ENCODE results near the gene BET1L.
"Not testable (repeated sequence)": the region's sequence is repeated elsewhere in the genome, so short reads cannot be mapped to it uniquely, and the experiment has no call there.

BET1L gene

DNA sequence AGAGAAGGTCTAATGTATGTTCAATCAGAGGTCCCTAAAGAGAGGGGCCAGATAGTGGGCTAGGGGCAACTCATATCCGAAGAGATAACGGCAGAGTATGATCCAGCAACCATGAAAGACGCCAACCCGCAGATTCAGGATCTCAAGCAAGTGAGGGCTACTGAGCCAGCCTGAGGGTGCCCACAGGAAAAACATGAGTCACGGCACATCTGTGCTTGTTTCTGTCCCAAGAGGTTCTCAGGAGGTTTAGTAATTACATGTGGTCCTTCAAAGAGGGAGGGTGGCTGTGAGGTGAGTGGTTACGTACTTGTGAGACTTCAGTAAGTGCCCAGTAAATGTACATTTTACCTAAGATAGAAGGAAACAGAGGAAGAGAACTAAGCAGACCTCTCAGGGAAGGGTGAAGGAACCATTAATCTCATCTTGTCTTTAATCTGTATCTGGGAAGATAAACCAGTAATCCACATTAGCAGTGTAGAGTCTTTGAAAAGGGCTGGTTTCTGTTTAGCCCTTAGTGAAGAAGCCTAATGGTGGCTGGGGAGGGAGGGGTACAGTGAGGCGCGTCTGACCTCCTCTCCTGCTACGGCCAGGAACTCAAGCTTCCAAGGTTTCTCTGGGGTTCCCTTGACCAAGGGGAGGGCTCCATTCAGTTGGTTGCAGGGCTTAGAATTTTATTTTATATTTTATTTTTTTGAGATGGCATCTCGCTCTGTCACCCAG, 18.7 kb upstream of the BET1L start:
- DNase-seq, result no peak

GRCh38 chr11:224424-224823, 17.2 kb upstream of the BET1L start:
- no peak for DNase-seq

GRCh38 chr11:223884-224283, 16.7 kb upstream of the BET1L start:
- no peak for DNase-seq

GRCh38 chr11:223026-223789, 16.0 kb upstream of the BET1L start:
- no peak for DNase-seq

- no peak for DNase-seq
Measured at GRCh38 chr11:221998-222789, 15.0 kb upstream of the BET1L start.

DNA sequence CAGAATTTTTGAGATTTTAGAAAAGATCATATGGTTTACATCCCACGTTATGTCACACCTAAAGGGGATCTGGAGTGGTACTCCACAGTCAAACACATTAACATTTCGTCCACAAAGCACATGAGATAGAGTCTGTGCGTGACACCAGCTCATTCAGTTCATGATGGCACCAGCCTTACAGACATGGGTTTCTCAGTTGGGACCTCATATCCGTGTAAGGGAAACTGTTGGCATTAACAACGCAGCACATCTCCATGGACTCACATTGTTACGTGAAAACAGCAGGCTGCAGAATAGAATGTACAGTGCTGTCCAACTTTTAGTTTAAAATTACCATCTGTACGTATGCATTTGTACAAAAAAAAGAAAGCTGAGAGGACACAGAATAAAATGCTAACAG, 14.3 kb upstream of the BET1L start:
- no peak for DNase-seq

DNA sequence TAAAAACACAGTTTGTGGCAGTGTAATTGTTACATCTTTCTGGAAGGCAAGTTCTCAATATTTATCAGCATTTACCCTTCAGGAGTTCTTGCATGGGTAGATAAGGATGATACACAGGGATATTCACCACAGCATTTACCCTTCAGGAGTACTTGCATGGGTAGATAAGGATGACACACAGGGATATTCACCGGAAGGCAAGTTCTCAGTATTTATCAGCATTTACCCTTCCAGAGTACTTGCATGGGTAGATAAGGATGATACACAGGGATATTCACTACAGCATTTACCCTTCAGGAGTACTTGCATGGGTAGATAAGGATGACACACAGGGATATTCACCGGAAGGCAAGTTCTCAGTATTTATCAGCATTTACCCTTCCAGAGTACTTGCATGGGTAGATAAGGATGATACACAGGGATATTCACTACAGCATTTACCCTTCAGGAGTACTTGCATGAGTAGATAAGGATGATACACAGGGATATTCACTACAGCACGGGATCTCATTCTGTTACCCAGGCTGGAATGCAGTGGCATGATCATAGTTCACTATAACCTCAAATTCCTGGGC, 13.5 kb upstream of the BET1L start:
- not testable (repeated sequence) for DNase-seq

- no peak for DNase-seq
Measured at GRCh38 chr11:218815-219593, 11.8 kb upstream of the BET1L start.

DNA sequence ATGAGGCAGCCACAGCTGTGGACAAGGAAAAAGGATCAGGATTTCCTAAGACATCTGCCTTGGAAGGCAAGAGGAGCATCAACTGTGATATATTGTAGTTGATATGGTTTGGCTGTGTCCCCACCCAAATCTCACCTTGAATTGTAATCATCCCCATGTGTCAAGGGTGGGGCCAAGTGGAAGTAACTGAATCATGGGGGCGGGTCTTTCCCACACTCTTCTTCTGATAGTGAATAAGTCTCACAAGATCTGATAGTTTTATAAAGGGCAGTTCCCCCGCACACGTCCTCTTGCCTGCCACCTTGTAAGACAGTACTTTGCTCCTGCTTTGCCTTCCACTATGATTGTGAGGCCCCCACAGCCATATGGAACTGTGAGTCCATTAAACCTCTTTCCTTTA, 10.5 kb upstream of the BET1L start:
- no peak for DNase-seq

DNA sequence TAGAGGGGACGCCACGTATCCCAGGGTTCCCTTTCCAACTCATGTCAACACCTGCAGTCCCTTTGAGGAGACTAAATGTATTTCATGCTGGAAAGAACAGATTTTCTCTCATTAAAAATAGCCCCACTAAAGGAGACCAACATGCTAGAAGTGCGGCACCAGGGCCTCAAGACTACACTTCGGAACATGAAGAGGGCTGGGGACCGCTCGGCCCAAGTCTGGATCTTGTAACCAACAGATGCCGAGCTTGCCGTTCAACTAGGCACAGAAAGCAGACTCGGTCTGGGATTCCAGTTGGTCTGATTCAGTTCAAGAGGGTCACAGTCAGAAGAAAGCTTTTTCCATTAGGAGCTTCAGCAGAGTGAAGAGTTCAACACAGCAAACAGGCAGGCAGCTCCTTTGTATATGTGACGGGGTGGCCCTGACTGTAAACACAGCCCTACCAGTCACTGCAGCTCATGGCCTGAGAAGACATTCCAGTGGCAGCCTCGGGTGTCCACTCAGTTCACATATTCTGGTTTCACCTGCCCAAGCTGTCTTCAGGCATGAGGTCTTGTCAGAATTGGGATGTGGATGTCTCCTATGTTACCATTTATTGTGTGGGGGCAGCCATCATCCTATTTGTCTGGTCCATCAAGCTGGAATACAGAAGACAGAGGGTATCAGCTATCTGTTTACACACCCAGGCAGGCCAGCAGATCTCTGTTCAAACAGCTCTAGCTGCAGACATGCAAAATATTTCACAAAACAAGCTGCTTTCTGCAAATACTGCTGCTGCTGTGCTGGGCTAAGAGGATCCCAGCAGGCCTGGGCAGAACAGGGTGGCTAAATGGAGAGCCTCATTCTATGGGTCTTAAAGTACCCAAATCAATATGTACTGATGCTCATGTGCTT, 9.1 kb upstream of the BET1L start:
- DNase-seq, result no peak

- no peak for DNase-seq
Measured at GRCh38 chr11:215581-216037, 8.4 kb upstream of the BET1L start.

DNA sequence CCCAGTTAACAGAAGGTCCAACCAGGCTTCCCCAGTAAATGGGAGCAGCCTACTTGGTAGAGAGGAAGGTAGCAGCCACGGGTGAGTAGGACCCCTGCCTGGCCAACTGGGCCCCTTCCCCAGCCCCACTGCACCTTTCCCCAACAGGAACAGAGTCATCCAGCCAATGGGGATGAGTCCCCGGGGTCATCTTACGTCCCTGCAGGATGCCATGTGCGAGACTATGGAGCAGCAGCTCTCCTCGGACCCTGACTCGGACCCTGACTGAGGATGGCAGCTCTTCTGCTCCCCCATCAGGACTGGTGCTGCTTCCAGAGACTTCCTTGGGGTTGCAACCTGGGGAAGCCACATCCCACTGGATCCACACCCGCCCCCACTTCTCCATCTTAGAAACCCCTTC, 6.9 kb upstream of the BET1L start:
- no peak for DNase-seq

DNA sequence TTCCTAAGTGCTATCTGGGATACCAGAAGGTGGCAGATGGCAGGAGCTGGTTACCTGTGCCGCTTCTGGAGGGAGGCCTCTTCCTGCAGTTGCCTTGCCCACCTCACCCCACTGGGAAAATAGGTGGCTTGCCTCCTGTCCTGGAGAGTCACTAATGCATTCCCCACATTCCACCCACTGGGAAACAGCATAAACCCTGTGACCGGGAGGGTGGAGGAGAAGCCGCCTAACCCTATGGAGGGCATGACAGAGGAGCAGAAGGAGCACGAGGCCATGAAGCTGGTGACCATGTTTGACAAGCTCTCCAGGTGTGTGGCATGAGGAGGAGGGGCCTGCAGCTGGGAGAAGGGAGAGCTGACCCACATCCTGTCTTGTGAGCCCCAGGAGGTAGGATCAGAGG, 5.9 kb upstream of the BET1L start:
- DNase-seq, result no peak

DNA sequence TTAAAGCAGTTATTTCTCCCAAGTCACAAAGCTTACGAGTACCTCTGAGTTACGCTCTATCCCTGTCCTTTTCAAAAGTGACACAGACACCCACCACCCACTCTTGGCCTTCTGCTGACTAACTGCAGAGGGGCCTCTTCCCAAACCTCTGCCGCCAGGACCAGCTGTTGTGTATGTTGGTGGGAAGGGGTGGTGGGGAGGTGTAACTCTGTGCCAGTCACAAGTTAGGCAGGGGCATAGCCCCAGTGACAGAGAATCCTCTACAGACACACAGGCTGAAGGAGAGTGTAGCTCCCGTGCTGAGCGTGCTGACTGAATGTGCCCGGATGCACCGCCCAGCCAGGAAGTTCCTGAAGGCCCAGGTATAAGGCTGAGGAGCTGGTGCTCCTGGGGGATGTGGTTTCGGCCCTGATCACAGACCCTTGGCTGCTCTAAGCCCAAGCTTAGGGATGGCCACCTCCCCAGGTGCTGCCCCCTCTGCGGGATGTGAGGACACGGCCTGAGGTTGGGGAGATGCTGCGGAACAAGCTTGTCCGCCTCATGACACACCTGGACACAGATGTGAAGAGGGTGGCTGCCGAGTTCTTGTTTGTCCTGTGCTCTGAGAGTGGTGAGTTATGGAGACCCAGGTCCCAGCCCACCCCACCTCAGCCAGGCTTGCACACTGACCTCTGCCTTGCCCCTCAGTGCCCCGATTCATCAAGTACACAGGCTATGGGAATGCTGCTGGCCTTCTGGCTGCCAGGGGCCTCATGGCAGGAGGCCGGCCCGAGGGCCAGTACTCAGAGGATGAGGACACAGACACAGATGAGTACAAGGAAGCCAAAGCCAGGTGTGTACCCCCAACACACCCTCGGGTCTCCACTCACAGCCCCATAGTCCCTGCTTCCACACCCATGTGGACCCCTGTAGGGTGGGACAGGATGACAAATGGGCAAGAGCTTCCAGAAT, 5.2 kb upstream of the BET1L start:
- DNase-seq, result no peak

- DNase-seq, result no peak
Measured at GRCh38 chr11:211741-212140, 4.5 kb upstream of the BET1L start.

DNA sequence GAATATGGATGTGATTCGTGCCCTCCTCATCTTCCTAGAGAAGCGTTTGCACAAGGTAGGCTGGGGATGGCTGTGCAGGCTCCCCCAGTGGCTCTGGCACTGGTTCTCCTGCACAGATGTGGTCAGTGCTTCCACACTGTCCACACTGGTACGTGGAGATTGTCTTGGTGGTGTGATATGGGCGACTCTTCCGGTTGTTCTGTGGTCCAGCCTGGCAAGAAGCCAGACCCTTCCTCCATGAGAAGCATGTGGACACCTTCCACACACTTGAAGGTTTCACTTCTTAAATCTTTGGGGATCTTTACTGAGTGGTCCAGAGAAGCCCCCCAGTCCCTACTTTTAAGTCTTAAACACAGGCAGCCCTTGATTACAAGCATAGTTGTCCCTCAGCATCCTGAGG, 4.1 kb upstream of the BET1L start:
- no peak for DNase-seq

GRCh38 chr11:210803-211180, 3.6 kb upstream of the BET1L start:
- DNase-seq, result no peak

DNA sequence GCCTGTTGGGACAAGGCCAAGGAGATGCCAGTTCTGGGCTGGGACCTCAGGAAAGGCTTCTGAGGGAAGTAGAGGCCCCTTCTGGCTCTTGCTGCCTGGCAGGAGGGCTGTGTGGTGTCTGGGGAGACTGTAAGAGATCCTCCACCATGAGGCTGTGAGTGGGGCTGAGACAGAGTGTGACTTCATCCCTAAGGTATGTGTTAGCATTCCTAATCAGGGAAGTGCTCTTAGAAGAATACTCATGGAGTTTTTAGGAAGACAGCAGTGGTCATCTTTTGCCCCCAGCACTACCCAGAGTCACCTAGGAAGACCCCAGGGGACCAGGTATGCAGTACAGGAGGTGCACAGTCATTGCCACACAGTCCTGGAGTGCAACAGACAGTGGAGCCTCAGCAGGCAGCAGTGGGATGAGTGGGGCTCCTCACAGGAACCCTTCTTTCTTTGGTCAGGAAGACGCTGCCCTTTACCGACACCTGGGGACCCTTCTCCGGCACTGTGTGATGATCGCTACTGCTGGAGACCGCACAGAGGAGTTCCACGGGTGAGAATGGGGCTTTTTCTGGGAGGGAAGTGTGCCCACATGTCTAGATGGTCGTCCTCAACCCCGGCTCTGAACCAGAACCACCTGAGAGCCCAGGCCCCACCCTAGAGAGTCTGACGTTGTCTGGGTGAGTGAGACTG, 3.1 kb upstream of the BET1L start:
- DNase-seq, result no peak

DNA sequence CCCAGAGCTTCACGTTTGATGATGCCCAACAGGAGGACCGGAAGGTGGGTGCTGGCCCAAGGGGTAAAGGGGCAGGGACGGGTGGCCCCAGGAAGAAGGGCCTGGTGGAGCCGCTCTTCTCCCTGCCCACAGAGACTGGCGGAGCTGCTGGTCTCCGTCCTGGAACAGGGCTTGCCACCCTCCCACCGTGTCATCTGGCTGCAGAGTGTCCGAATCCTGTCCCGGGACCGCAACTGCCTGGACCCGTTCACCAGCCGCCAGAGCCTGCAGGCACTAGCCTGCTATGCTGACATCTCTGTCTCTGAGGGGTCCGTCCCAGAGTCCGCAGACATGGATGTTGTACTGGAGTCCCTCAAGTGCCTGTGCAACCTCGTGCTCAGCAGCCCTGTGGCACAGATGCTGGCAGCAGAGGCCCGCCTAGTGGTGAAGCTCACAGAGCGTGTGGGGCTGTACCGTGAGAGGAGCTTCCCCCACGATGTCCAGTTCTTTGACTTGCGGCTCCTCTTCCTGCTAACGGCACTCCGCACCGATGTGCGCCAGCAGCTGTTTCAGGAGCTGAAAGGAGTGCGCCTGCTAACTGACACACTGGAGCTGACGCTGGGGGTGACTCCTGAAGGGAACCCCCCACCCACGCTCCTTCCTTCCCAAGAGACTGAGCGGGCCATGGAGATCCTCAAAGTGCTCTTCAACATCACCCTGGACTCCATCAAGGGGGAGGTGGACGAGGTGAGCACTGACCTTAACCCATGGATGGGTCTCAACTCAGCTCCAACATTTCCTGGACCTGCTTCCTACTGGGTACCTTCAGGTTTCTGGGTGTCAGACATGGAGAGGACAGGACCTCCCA, 2.3 kb upstream of the BET1L start:
- no peak for DNase-seq
